ENCODE data around the gene PEPD. TPM values are rescaled to one million over a fixed set of nuclear protein-coding genes. Genes with fewer than 3 reads are reported as not detected.

Gene PEPD
- polyA plus RNA-seq, 1 donor from 2014 or later, result 43.9 TPM

DNA sequence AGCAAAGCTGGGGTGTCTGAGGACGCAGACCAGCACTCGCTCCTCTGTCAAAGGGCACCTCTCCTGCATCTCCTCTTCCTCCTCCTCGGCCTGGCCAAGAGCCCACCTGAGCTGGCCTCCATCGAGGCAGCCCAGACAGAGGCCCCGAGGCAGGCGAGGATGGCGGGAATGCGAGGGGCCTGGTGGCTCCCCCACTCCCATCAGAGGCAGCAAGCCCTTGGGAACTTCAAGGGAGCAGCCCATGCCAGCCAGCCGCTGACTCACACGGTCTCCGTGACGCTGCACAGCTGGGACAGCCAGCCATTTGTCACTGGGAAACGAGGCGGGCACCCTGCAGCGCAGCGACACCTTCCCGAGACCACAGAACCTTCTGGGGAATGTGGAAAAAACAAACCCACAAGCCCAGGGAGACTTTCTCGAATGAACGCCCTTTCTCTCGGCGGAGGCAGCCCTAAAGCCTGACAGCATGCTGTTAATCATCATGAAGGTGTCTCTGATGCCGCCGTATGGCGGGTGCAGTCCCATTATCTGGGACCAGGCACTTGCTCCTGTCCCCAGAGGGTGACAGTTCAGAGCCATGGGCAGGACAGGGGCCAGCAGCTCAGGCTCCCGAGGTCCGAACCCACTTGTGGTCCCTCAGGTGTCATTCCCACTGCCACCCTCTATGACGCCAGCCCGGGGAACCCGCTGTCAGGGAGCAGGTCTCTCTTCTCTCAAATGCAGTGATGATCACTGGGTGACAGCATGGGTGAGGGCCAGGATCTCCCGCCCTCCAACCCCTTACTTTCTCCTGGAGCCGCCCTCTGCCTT, 53.0 kb downstream of the PEPD start:
- no peaks in the 10 kb centered on the region for H3K9me2 ChIP-seq (ENCODE audit: insufficient read depth, low read length)
- H2AFZ ChIP-seq (ENCODE audit: low read depth, low read length), result no peak overlapping the region
- H3K9me3 ChIP-seq (ENCODE audit: low read length), result no peaks in the 10 kb centered on the region
- H3K79me2 ChIP-seq (replicated peaks; ENCODE audit: insufficient read depth, low read length), result no peaks in the 10 kb centered on the region
- H3F3A ChIP-seq (ENCODE audit: insufficient read depth, low read length, poor library complexity, severe bottlenecking), result no peaks in the 10 kb centered on the region
- TF ChIP-seq RAD21 (conservative IDR thresholded peaks at IDR 0.05), result no peak
- no peak for TF ChIP-seq POLR2AphosphoS5 (IDR thresholded peaks at IDR 0.05)
- no peak for TF ChIP-seq EZH2 (IDR thresholded peaks at IDR 0.05; ENCODE audit: borderline replicate concordance, insufficient read depth, low read length, poor library complexity, severe bottlenecking)
- TF ChIP-seq, protein P1, sequence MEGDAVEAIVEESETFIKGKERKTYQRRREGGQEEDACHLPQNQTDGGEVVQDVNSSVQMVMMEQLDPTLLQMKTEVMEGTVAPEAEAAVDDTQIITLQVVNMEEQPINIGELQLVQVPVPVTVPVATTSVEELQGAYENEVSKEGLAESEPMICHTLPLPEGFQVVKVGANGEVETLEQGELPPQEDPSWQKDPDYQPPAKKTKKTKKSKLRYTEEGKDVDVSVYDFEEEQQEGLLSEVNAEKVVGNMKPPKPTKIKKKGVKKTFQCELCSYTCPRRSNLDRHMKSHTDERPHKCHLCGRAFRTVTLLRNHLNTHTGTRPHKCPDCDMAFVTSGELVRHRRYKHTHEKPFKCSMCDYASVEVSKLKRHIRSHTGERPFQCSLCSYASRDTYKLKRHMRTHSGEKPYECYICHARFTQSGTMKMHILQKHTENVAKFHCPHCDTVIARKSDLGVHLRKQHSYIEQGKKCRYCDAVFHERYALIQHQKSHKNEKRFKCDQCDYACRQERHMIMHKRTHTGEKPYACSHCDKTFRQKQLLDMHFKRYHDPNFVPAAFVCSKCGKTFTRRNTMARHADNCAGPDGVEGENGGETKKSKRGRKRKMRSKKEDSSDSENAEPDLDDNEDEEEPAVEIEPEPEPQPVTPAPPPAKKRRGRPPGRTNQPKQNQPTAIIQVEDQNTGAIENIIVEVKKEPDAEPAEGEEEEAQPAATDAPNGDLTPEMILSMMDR (IDR thresholded peaks at IDR 0.05; ENCODE audit: poor library complexity, severe bottlenecking), result no peak
- TF ChIP-seq SMC3 (conservative IDR thresholded peaks at IDR 0.05; ENCODE audit: poor library complexity), result no peak
- TF ChIP-seq, protein P2, sequence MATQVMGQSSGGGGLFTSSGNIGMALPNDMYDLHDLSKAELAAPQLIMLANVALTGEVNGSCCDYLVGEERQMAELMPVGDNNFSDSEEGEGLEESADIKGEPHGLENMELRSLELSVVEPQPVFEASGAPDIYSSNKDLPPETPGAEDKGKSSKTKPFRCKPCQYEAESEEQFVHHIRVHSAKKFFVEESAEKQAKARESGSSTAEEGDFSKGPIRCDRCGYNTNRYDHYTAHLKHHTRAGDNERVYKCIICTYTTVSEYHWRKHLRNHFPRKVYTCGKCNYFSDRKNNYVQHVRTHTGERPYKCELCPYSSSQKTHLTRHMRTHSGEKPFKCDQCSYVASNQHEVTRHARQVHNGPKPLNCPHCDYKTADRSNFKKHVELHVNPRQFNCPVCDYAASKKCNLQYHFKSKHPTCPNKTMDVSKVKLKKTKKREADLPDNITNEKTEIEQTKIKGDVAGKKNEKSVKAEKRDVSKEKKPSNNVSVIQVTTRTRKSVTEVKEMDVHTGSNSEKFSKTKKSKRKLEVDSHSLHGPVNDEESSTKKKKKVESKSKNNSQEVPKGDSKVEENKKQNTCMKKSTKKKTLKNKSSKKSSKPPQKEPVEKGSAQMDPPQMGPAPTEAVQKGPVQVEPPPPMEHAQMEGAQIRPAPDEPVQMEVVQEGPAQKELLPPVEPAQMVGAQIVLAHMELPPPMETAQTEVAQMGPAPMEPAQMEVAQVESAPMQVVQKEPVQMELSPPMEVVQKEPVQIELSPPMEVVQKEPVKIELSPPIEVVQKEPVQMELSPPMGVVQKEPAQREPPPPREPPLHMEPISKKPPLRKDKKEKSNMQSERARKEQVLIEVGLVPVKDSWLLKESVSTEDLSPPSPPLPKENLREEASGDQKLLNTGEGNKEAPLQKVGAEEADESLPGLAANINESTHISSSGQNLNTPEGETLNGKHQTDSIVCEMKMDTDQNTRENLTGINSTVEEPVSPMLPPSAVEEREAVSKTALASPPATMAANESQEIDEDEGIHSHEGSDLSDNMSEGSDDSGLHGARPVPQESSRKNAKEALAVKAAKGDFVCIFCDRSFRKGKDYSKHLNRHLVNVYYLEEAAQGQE (IDR thresholded peaks at IDR 0.05; ENCODE audit: borderline replicate concordance), result no peak
- TF ChIP-seq TAF1 (IDR thresholded peaks at IDR 0.05; ENCODE audit: low read depth), result no peak
- no peak for TF ChIP-seq MXI1 (conservative IDR thresholded peaks at IDR 0.05; ENCODE audit: poor library complexity, severe bottlenecking)
- TF ChIP-seq EP300 (conservative IDR thresholded peaks at IDR 0.05; ENCODE audit: poor library complexity, severe bottlenecking), result no peak
- H3K36me3 ChIP-seq (ENCODE audit: insufficient read depth, low read length), result no peaks in the 10 kb centered on the region
- no peak overlapping the region for H3K4me2 ChIP-seq (ENCODE audit: low read length)
- no peaks in the 10 kb centered on the region for H4K20me1 ChIP-seq (ENCODE audit: insufficient read depth)
- H3K4me3 ChIP-seq (ENCODE audit: low read length), result no peak overlapping the region
- no peaks in the 10 kb centered on the region for H3K27me3 ChIP-seq (ENCODE audit: insufficient read depth, low read depth, low read length)
- no peak overlapping the region for H3K9ac ChIP-seq (ENCODE audit: low read length)
- H3K27ac ChIP-seq (ENCODE audit: low read length), result no peak overlapping the region

DNA sequence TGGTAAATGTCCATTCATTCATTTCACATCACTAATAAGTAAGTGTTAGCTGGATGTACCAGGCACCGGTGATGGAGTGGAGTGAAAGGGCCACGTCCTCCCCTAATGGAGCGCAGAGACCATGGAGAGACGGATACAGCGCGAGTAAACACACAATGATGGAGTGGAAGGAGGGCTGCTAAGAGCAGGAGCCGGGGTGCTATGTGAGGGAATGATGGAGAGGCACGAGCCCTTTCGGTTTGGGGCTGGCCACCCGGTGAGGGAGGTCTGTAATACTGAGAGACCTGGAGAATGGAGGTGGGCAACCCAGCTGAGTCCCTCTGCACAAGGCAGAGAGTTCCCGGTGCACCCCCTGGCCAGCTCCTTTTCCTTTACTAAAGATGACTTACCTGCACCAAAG, 53.7 kb downstream of the PEPD start:
- Histone ChIP-seq H3K4me3 (ENCODE audit: low read length) (no peak overlapping the region), H4K20me1 (ENCODE audit: insufficient read depth) (no peaks in the 10 kb centered on the region), H3K9me2 (ENCODE audit: insufficient read depth, low read length) (no peaks in the 10 kb centered on the region), H3F3A (ENCODE audit: insufficient read depth, low read length, poor library complexity, severe bottlenecking) (no peaks in the 10 kb centered on the region), H3K9ac (ENCODE audit: low read length) (no peak overlapping the region), H3K27me3 (ENCODE audit: insufficient read depth, low read depth, low read length) (no peaks in the 10 kb centered on the region), H3K79me2 (replicated peaks; ENCODE audit: insufficient read depth, low read length) (no peaks in the 10 kb centered on the region), H3K4me2 (ENCODE audit: low read length) (no peak overlapping the region), H2AFZ (ENCODE audit: low read depth, low read length) (no peak overlapping the region), H3K9me3 (ENCODE audit: low read length) (no peaks in the 10 kb centered on the region), H3K36me3 (ENCODE audit: insufficient read depth, low read length) (no peaks in the 10 kb centered on the region), H3K27ac (ENCODE audit: low read length) (no peak overlapping the region)
- TF ChIP-seq, protein P1 (IDR thresholded peaks at IDR 0.05; ENCODE audit: poor library complexity, severe bottlenecking), result no peak
- TF ChIP-seq MXI1 (conservative IDR thresholded peaks at IDR 0.05; ENCODE audit: poor library complexity, severe bottlenecking) (no peak), RAD21 (conservative IDR thresholded peaks at IDR 0.05) (no peak), SMC3 (conservative IDR thresholded peaks at IDR 0.05; ENCODE audit: poor library complexity) (no peak), EZH2 (IDR thresholded peaks at IDR 0.05; ENCODE audit: borderline replicate concordance, insufficient read depth, low read length, poor library complexity, severe bottlenecking) (no peak), EP300 (conservative IDR thresholded peaks at IDR 0.05; ENCODE audit: poor library complexity, severe bottlenecking) (no peak), TAF1 (IDR thresholded peaks at IDR 0.05; ENCODE audit: low read depth) (no peak), POLR2AphosphoS5 (IDR thresholded peaks at IDR 0.05) (no peak)
- TF ChIP-seq, protein P2 (IDR thresholded peaks at IDR 0.05; ENCODE audit: borderline replicate concordance), result no peak
